H9 (cell line): ENCODE results near the gene AMZ2. TPM values are rescaled to one million over a fixed set of nuclear protein-coding genes. Genes with fewer than 3 reads are reported as not detected.
A peak's percentile ranks its signal among the peaks of the same experiment; 100 is the strongest.

Source experiments
- DNase-seq: peaks from one replicate; pipeline ENCODE4 v3.0.0-alpha.2; 2017
- H2AFZ ChIP-seq: one replicate; pipeline ENCODE4 v1.6.1; 2013; ENCODE audit warnings: mild to moderate bottlenecking, low read length, control low read depth, moderate library complexity
- H2AK5ac ChIP-seq: 2 replicates; pipeline ENCODE4 v1.6.1; 2013; ENCODE audit warnings: low read length, control low read depth, mixed read lengths; ENCODE audit not compliant: insufficient read length
- H2BK120ac ChIP-seq: one replicate; pipeline ENCODE4 v1.6.1; 2013; ENCODE audit warnings: low read depth, mild to moderate bottlenecking, low read length, control low read depth, inconsistent platforms; ENCODE audit not compliant: poor library complexity, severe bottlenecking
- H2BK12ac ChIP-seq: 2 replicates; pipeline ENCODE4 v1.6.1; 2013; ENCODE audit warnings: low read length, control low read depth, mixed read lengths, low read depth; ENCODE audit not compliant: insufficient read length
- H2BK15ac ChIP-seq: 2 replicates; pipeline ENCODE4 v1.6.1; 2013; ENCODE audit warnings: low read depth, low read length, control low read depth
- H2BK20ac ChIP-seq: one replicate; pipeline ENCODE4 v1.6.1; 2013; ENCODE audit warnings: low read depth, mild to moderate bottlenecking, low read length, control low read depth, inconsistent platforms; ENCODE audit not compliant: poor library complexity, severe bottlenecking
- H2BK5ac ChIP-seq: 2 replicates; pipeline ENCODE4 v1.6.1; 2013; ENCODE audit warnings: low read length, control low read depth, mixed read lengths; ENCODE audit not compliant: insufficient read length
- H3K14ac ChIP-seq: 2 replicates; pipeline ENCODE4 v1.6.1; 2013; ENCODE audit warnings: low read length, control low read depth; ENCODE audit not compliant: insufficient read depth
- H3K18ac ChIP-seq: 2 replicates; pipeline ENCODE4 v1.6.1; 2013; ENCODE audit warnings: low read depth, mild to moderate bottlenecking, mixed read lengths, low read length, control low read depth; ENCODE audit not compliant: insufficient read length
- H3K23ac ChIP-seq: 2 replicates; pipeline ENCODE4 v1.6.1; 2013; ENCODE audit warnings: low read length, control low read depth, mixed read lengths, low read depth; ENCODE audit not compliant: insufficient read length
- H3K23me2 ChIP-seq: 2 replicates; pipeline ENCODE4 v1.6.1; 2013; ENCODE audit warnings: low read depth, mild to moderate bottlenecking, mixed read lengths, low read length, control low read depth; ENCODE audit not compliant: insufficient read length, poor library complexity, severe bottlenecking
- H3K27ac ChIP-seq: 2 replicates; pipeline ENCODE4 v1.5.1; 2013; ENCODE audit warnings: low read length, control low read depth, mixed read lengths, low read depth; ENCODE audit not compliant: insufficient read length
- H3K27me3 ChIP-seq: 2 replicates; pipeline ENCODE4 v1.6.1; 2013; ENCODE audit warnings: low read length, control low read depth, inconsistent platforms; ENCODE audit not compliant: insufficient read depth
- H3K4ac ChIP-seq: 2 replicates; pipeline ENCODE4 v1.6.1; 2013; ENCODE audit warnings: low read depth, mild to moderate bottlenecking, control low read depth, inconsistent platforms, low read length, moderate library complexity
- H3K4me1 ChIP-seq: 2 replicates; pipeline ENCODE4 v1.6.1; 2013; ENCODE audit warnings: low read length, control low read depth, inconsistent platforms; ENCODE audit not compliant: insufficient read depth
- H3K4me2 ChIP-seq: 2 replicates; pipeline ENCODE4 v1.6.1; 2013; ENCODE audit warnings: low read length, control low read depth, mixed read lengths; ENCODE audit not compliant: insufficient read length, insufficient read depth
- H3K56ac ChIP-seq: 2 replicates; pipeline ENCODE4 v1.6.1; 2013; ENCODE audit warnings: low read depth, mild to moderate bottlenecking, mixed read lengths, low read length, control low read depth; ENCODE audit not compliant: insufficient read length
- H3K79me1 ChIP-seq: 2 replicates; pipeline ENCODE4 v1.6.1; 2013; ENCODE audit warnings: low read depth, mild to moderate bottlenecking, moderate library complexity, low read length, control low read depth, inconsistent platforms; ENCODE audit not compliant: insufficient read depth, poor library complexity, severe bottlenecking
- H3K79me2 ChIP-seq: 2 replicates; pipeline ENCODE4 v1.6.1; 2013; ENCODE audit warnings: low read length, control low read depth, inconsistent platforms; ENCODE audit not compliant: insufficient read depth
- H3K9ac ChIP-seq: 2 replicates; pipeline ENCODE4 v1.6.1; 2013; ENCODE audit warnings: low read length, control low read depth, mixed read lengths; ENCODE audit not compliant: insufficient read length; ENCODE audit errors: extremely low read depth
- H3K9me3 ChIP-seq: one replicate; pipeline ENCODE4 v1.6.1; 2013; ENCODE audit warnings: low read depth, low read length, inconsistent platforms; ENCODE audit not compliant: control insufficient read depth
- H3T11ph ChIP-seq: one replicate; pipeline ENCODE4 v1.6.1; 2013; ENCODE audit warnings: mild to moderate bottlenecking, low read length, control low read depth, inconsistent platforms
- H4K20me1 ChIP-seq: one replicate; pipeline ENCODE4 v1.6.1; 2013; ENCODE audit not compliant: control insufficient read depth, insufficient read length, insufficient read depth
- H4K5ac ChIP-seq: 2 replicates; pipeline ENCODE4 v1.6.1; 2013; ENCODE audit warnings: low read depth, mild to moderate bottlenecking, mixed read lengths, low read length, control low read depth; ENCODE audit not compliant: insufficient read length
- H4K8ac ChIP-seq: replicated peaks from 2 replicates; pipeline ENCODE4 v1.6.1; 2013; ENCODE audit warnings: low read length, control low read depth, mixed read lengths, low read depth; ENCODE audit not compliant: insufficient read length
- H4K91ac ChIP-seq: 2 replicates; pipeline ENCODE4 v1.6.1; 2013; ENCODE audit warnings: low read depth, mild to moderate bottlenecking, moderate library complexity, mixed read lengths, low read length, control low read depth; ENCODE audit not compliant: insufficient read length
- H3K27ac Mint-ChIP-seq, 3 experiments: 2 replicates in 2 of 3; 3 replicates in 1 of 3; pipeline ENCODE4 v1.8.0; 2020 to 2021; ENCODE audit warnings: mixed read lengths in 3 of 3, mild to moderate bottlenecking in 1 of 3, moderate library complexity in 1 of 3
- H3K27me3 Mint-ChIP-seq: 2 replicates; pipeline ENCODE4 v1.8.0; 2021; ENCODE audit warnings: low read depth, mild to moderate bottlenecking, moderate library complexity, mixed read lengths
- H3K36me3 Mint-ChIP-seq, 3 experiments: 2 replicates in 2 of 3; 3 replicates in 1 of 3; pipeline ENCODE4 v1.8.0; 2020 to 2021; ENCODE audit warnings: low read depth in 3 of 3, mixed read lengths in 3 of 3; ENCODE audit not compliant: insufficient read depth in 1 of 3
- H3K4me1 Mint-ChIP-seq, 2 experiments: 2 replicates each; pipeline ENCODE4 v1.8.0; 2020; ENCODE audit warnings: mixed read lengths in 2 of 2
- H3K4me3 Mint-ChIP-seq, 2 experiments: 2 replicates in 1 of 2; 3 replicates in 1 of 2; pipeline ENCODE4 v1.8.0; 2020 to 2021; ENCODE audit warnings: mild to moderate bottlenecking in 2 of 2, mixed read lengths in 2 of 2, moderate library complexity in 1 of 2
- H3K9me3 Mint-ChIP-seq, 2 experiments: 2 replicates in 1 of 2; 3 replicates in 1 of 2; pipeline ENCODE4 v1.8.0; 2020; ENCODE audit warnings: mild to moderate bottlenecking in 2 of 2, mixed read lengths in 2 of 2, moderate library complexity in 1 of 2
- CTCF ChIP-seq: fragments of 200-600 bp; sonication (generic); conservative IDR thresholded peaks from 3 replicates; pipeline ENCODE4 v1.8.0; 2021; ENCODE audit warnings: antibody characterized with exemption, mild to moderate bottlenecking
- WGBS: extraction: QIAGEN DNeasy Blood & Tissue Kit; methylation state at CpG from one replicate; pipeline ENCODE4 v1.1.7; 2013; ENCODE audit warnings: missing lambda C conversion rate, low lambda C conversion rate, mixed read lengths; ENCODE audit not compliant: insufficient read length; ENCODE audit errors: extremely low coverage; 5-methylcytosine and 5-hydroxymethylcytosine counted together
- total RNA-seq: library from RNA; stranded (reverse); gene quantifications from 2 replicates; pipeline ENCODE4 v1.2.1, GENCODE V29; 2021

The AMZ2 gene
- total RNA-seq, 1 experiment from 2014 or later, result 82.6 TPM

- Histone ChIP-seq H2BK120ac (no peak overlapping the region), H2BK20ac (no peak overlapping the region), H4K20me1 (peaks cover 2% of the 10 kb centered on the region), H3K79me2 (no peaks in the 10 kb centered on the region), H3K9me3 (no peaks in the 10 kb centered on the region), H3K4ac (no peak overlapping the region), H2BK12ac (no peak overlapping the region), H4K91ac (no peak overlapping the region), H3K14ac (no peak overlapping the region), H3K23me2 (peaks cover 25% of the 10 kb centered on the region), H3K4me1 (no peaks in the 10 kb centered on the region), H3K56ac (no peak overlapping the region), H3K27ac (no peak overlapping the region), H3K27me3 (peaks cover 53% of the 10 kb centered on the region), H3K79me1 (no peaks in the 10 kb centered on the region), H2BK5ac (no peak overlapping the region), H2AK5ac (no peak overlapping the region), H2AFZ (no peak overlapping the region), H4K5ac (no peak overlapping the region), H3K9ac (no peak overlapping the region), H3K23ac (no peak overlapping the region), H4K8ac (no peak overlapping the region), H3K18ac (no peak overlapping the region), H3T11ph (no peak overlapping the region), H2BK15ac (no peak overlapping the region), H3K4me2 (peak overlapping the region; percentile 42)
- no CpG with 5 or more reads among the region's 101 CpGs for WGBS
- peaks cover 17 to 28% of the 10 kb centered on the region in 2 experiments for H3K4me1 Mint-ChIP-seq
- no peak for TF ChIP-seq CTCF
- no peaks in the 10 kb centered on the region; a peak in 1 of 7 replicates for H3K36me3 Mint-ChIP-seq
- DNase-seq, result peak; percentile 74
- H3K4me3 Mint-ChIP-seq, result peak overlapping the region; percentile 44 to 78
- H3K9me3 Mint-ChIP-seq, result peaks cover 2 to 3% of the 10 kb centered on the region in 2 experiments; a peak in 2 of 5 replicates
- H3K27me3 Mint-ChIP-seq, result peaks cover 99% of the 10 kb centered on the region
- H3K27ac Mint-ChIP-seq, result no peak overlapping the region; a peak in 1 of 7 replicates
Measured at GRCh38 chr17:68198931-68199836, 48.7 kb upstream of the AMZ2 start.
